Mucosa of stomach (tissue), 1 donor: Measurements from ENCODE around the gene C3.

Experiments
- H3K27me3 ChIP-seq: one replicate; pipeline ENCODE4 v1.7.0; 2013; ENCODE audit warnings: mild to moderate bottlenecking, low read length; ENCODE audit not compliant: control insufficient read depth, insufficient read depth
- H3K36me3 ChIP-seq: one replicate; pipeline ENCODE4 v1.7.0; 2013; ENCODE audit warnings: low read length; ENCODE audit not compliant: control insufficient read depth, insufficient read depth
- H3K4me1 ChIP-seq: one replicate; pipeline ENCODE4 v1.7.0; 2013; ENCODE audit warnings: mild to moderate bottlenecking, low read length; ENCODE audit not compliant: control insufficient read depth, insufficient read depth
- H3K4me3 ChIP-seq: one replicate; pipeline ENCODE4 v1.7.0; 2013; ENCODE audit warnings: low read length
- H3K9ac ChIP-seq: one replicate; pipeline ENCODE4 v1.7.0; 2013; ENCODE audit warnings: mild to moderate bottlenecking, low read length, moderate library complexity
- H3K9me3 ChIP-seq: one replicate; pipeline ENCODE4 v1.7.0; 2013; ENCODE audit warnings: mild to moderate bottlenecking, low read length, moderate library complexity; ENCODE audit not compliant: control insufficient read depth
- donor health status: Pancreatic carcinoma.

C3 gene

DNA sequence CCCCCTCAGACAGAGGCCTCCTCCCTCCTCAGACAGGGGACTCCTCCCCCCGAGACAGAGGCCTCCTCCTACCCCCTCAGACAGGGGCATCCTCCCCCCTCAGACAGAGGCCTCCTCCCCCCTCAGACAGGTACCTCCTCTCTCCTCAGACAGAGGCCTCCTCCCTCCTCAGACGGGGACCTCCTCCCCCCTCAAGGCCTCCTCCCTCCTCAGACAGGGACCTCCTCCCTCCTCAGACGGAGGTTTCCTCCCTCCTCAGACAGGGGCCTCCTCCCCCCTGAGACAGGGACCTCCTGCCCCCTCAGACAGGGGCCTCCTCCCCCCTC lies 13.9 kb downstream of the C3 start:
- Histone ChIP-seq H3K9ac (no peak overlapping the region), H3K9me3 (no peaks in the 10 kb centered on the region), H3K27me3 (peaks cover 10% of the 10 kb centered on the region), H3K4me1 (no peaks in the 10 kb centered on the region), H3K4me3 (no peak overlapping the region), H3K36me3 (no peaks in the 10 kb centered on the region)

- Histone ChIP-seq H3K9me3 (no peaks in the 10 kb centered on the region), H3K9ac (no peak overlapping the region), H3K4me3 (no peak overlapping the region), H3K4me1 (no peaks in the 10 kb centered on the region), H3K27me3 (peaks cover 10% of the 10 kb centered on the region), H3K36me3 (no peaks in the 10 kb centered on the region)
Observed at GRCh38 chr19:6705931-6706632, 14.4 kb downstream of the C3 start.

- H3K36me3 ChIP-seq = no peaks in the 10 kb centered on the region
- H3K4me3 ChIP-seq = no peak overlapping the region
- H3K9me3 ChIP-seq = no peaks in the 10 kb centered on the region
- H3K27me3 ChIP-seq = no peaks in the 10 kb centered on the region
- no peak overlapping the region for H3K9ac ChIP-seq
- H3K4me1 ChIP-seq = no peaks in the 10 kb centered on the region
Observed at GRCh38 chr19:6700586-6701316, 19.7 kb downstream of the C3 start.

GRCh38 chr19:6699935-6700334 lies 20.5 kb downstream of the C3 start:
- Histone ChIP-seq H3K27me3 (no peaks in the 10 kb centered on the region), H3K4me3 (no peak overlapping the region), H3K4me1 (no peaks in the 10 kb centered on the region), H3K9ac (no peak overlapping the region), H3K36me3 (no peaks in the 10 kb centered on the region), H3K9me3 (no peaks in the 10 kb centered on the region)

- Histone ChIP-seq H3K27me3 (no peaks in the 10 kb centered on the region), H3K9me3 (no peaks in the 10 kb centered on the region), H3K4me3 (no peak overlapping the region), H3K36me3 (no peaks in the 10 kb centered on the region), H3K9ac (no peak overlapping the region), H3K4me1 (no peaks in the 10 kb centered on the region)
Observed at GRCh38 chr19:6697291-6697690, 23.2 kb downstream of the C3 start.

DNA sequence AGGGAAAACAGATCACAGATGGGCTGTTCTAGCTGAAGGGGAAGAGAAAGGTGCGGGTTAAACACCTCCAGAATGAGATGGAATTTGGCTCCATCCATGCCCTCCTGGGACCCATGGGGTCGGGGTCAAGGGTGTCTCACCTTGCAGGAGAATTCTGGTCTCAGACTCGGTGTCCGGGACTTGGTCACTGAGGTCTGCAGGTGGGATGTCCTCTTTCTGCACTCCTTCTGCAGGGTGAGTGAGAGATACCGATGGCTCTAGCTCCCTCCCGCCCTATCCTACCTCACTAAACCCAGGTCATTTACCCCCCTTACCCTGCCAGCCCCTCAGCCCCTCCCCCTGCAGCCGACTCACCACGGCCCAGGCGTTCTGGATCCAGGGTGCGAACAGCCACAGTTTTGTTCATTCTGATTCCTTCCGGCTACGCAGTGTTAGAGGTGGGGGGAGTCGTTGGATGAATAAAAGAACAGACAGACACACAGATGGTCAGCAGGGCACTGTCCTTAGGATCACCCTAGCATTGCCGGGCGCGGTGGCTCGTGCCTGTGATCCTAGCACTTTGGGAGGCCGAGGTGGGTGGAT lies 24.1 kb downstream of the C3 start:
- Histone ChIP-seq H3K9me3 (no peaks in the 10 kb centered on the region), H3K36me3 (no peaks in the 10 kb centered on the region), H3K4me3 (no peak overlapping the region), H3K4me1 (no peaks in the 10 kb centered on the region), H3K9ac (no peak overlapping the region), H3K27me3 (no peaks in the 10 kb centered on the region)

DNA sequence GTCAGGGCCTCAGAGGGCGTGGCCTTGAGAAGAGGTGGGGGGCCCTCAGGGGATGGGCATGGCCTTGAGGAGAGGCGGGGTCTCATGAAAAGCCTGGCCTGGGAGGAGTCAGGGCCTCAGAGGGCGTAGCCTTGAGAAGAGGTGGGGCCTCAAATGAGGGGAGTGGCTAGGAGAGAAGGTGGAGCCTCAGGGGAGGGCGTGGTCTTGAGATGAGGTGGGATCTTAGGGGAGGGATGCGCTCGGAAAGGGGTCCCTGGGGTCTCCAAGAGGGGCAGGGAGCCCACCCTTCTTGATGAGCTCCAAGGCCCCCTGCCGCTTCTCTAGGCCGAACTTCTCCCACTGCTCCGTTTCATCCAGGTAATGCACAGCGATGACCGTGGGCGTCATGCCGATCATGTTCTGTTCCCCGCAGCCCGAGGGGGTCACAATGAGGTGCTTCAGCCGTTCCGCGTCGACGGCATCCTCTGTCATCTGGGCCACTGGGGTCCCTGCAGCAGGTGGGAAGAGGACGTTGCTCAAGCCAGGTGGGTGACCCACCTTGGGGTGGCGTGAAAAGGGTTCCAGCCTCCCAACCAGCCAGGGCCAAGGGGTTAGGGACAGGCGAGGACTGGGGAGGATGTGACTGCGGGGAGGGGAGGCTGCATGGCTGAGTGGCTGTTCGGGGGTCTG lies 26.2 kb downstream of the C3 start:
- H3K36me3 ChIP-seq = no peaks in the 10 kb centered on the region

GRCh38 chr19:6693681-6694080 lies 26.8 kb downstream of the C3 start:
- no peaks in the 10 kb centered on the region for H3K9me3 ChIP-seq
- no peaks in the 10 kb centered on the region for H3K27me3 ChIP-seq
- H3K36me3 ChIP-seq = no peaks in the 10 kb centered on the region
- no peak overlapping the region for H3K9ac ChIP-seq
- no peak overlapping the region for H3K4me3 ChIP-seq
- H3K4me1 ChIP-seq = no peaks in the 10 kb centered on the region

More for the DNA sequence above, 26.2 kb downstream of the C3 start:
- H3K4me1 ChIP-seq = no peaks in the 10 kb centered on the region
- H3K27me3 ChIP-seq = no peaks in the 10 kb centered on the region
- H3K9ac ChIP-seq = no peak overlapping the region
- H3K4me3 ChIP-seq = no peak overlapping the region
- no peaks in the 10 kb centered on the region for H3K9me3 ChIP-seq

- Histone ChIP-seq H3K36me3 (no peaks in the 10 kb centered on the region), H3K27me3 (no peaks in the 10 kb centered on the region), H3K9ac (no peak overlapping the region), H3K9me3 (no peaks in the 10 kb centered on the region), H3K4me1 (no peaks in the 10 kb centered on the region), H3K4me3 (no peak overlapping the region)
Observed at GRCh38 chr19:6693056-6693471, 27.4 kb downstream of the C3 start.

DNA sequence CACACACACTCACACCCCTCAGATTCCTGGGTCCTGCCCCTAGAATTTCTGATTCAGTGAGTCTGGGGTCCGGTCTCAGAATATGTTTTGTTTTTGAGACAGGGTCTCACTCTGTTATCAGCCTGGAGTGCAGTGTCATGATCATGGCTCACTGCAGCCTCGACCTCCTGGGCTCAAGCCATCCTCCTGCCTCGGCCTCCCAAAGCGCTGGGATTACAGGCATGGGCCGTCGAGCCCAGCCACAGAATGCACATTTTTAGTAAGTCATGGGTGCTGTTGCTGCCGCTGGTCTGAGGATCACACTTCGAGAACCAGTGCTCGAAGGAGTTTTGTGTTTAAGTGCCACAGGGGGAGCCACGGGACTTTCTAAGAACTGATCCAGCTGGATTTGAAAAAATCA lies 28.4 kb downstream of the C3 start:
- Histone ChIP-seq H3K9me3 (no peaks in the 10 kb centered on the region), H3K4me3 (no peak overlapping the region), H3K4me1 (no peaks in the 10 kb centered on the region), H3K9ac (no peak overlapping the region), H3K36me3 (no peaks in the 10 kb centered on the region), H3K27me3 (no peaks in the 10 kb centered on the region)

- H3K4me3 ChIP-seq = no peak overlapping the region
- H3K9ac ChIP-seq = no peak overlapping the region
- H3K9me3 ChIP-seq = no peaks in the 10 kb centered on the region
- no peaks in the 10 kb centered on the region for H3K4me1 ChIP-seq
- H3K27me3 ChIP-seq = no peaks in the 10 kb centered on the region
- no peaks in the 10 kb centered on the region for H3K36me3 ChIP-seq
Observed at GRCh38 chr19:6691342-6691741, 29.1 kb downstream of the C3 start.
